ENCODE measurements around the gene ANO6.

- TF ChIP-seq EZH2phosphoT487 (IDR thresholded peaks at IDR 0.05) (no peak), CTCF (IDR thresholded peaks at IDR 0.05) (no peak)
Measured at GRCh38 chr12:45220363-45220931, 4.6 kb downstream of the ANO6 start.

Data from neural progenitor cell (in vitro differentiated cells).